ENCODE data around the gene OGG1.

The OGG1 gene

DNA sequence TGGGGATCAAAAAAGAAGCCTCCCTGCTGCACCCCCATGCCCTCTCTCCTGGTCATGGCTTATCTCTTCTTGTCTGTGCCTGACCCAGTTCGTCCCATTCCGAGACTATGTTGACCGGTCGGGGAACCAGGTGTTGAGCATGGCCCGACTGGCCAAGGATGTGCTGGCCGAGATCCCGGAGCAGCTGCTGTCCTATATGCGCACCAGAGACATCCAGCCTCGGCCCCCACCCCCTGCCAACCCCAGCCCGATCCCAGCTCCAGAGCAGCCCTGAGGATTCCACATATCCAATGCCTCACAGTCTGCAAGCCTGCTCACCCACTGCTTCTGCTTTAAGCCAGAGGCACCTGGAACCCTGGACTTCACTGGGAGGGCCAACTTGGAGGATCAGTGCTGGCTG, 20.3 kb upstream of the OGG1 start:
- no peak for DNase-seq

DNA sequence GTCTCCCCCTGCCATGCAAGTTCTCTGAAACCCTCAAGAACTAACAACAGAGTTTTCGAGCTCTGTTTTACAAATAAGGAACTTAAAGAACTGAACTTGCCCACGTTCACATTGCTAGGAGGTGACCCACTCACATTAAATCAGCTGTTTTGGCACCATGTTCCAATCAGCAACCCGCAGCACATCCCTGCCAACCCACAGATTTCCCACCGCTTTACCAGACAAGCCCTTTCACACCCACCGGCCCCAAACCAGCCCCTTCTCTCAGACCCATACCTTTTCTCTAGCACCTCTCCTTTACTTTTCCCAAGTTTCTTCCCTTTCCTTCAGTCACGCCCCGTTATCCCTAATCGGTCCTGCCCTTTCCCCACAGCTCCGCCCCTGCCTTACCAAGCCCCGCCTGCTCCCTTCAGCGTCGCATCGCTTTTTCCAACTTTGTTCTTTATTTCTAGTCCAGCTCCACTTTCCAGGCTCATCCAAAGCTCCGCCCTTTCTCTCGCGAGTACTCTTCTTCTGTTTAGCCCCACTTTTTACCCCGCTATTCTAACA, 19.0 kb upstream of the OGG1 start:
- peak; percentile 74 for DNase-seq

- DNase-seq = peak; percentile 74
Observed at GRCh38 chr3:9731206-9732079, 18.3 kb upstream of the OGG1 start, which contains the start of gene BRPF1. BRPF1 (plus strand) TSS chr3:9731735; CDS start chr3:9734141, 2,406 bp downstream.

GRCh38 chr3:9732080-9732739, 17.5 kb upstream of the OGG1 start:
- DNase-seq = no peak

GRCh38 chr3:9732740-9733115, 17.0 kb upstream of the OGG1 start:
- DNase-seq = no peak

- DNase-seq = no peak
Observed at GRCh38 chr3:9736831-9737230, 12.9 kb upstream of the OGG1 start.

DNA sequence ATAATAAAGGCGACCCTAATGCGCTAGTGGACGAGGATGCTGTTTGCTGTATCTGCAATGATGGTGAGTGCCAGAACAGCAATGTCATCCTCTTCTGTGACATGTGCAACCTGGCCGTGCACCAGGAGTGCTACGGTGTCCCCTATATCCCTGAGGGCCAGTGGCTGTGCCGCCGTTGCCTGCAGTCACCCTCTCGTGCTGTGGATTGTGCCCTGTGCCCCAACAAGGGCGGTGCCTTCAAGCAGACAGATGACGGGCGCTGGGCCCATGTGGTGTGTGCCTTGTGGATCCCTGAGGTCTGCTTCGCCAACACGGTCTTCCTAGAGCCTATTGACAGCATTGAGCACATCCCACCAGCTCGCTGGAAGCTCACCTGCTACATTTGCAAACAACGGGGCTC, 10.6 kb upstream of the OGG1 start:
- no peak for DNase-seq

- DNase-seq = no peak
Observed at GRCh38 chr3:9742560-9742959, 7.2 kb upstream of the OGG1 start.

DNA sequence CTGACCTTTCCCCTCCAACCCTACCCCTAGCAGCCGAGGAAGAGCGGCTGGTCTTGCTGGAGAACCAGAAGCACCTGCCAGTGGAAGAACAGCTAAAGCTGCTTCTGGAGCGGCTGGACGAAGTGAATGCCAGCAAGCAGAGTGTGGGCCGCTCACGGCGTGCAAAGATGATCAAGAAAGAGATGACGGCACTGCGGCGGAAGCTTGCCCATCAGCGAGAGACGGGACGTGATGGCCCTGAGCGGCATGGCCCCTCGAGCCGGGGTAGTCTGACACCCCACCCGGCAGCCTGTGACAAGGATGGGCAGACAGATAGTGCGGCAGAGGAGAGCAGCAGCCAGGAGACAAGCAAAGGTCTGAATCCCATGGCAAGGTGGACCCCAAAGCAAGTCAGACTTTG, 6.2 kb upstream of the OGG1 start:
- DNase-seq = no peak

DNA sequence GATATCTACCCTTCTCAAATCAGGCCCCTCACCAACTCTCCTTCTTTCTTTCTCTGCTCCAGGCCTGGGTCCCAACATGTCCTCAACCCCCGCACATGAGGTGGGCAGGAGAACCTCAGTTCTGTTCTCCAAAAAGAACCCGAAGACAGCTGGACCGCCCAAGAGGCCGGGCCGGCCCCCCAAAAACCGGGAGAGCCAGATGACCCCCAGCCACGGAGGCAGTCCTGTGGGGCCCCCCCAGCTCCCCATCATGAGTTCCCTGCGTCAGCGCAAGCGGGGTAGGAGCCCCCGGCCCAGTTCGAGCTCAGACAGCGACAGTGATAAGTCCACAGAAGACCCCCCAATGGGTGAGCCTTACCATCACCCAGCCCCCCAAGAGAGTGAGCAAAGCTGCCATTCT, 5.6 kb upstream of the OGG1 start:
- no peak for DNase-seq

DNA sequence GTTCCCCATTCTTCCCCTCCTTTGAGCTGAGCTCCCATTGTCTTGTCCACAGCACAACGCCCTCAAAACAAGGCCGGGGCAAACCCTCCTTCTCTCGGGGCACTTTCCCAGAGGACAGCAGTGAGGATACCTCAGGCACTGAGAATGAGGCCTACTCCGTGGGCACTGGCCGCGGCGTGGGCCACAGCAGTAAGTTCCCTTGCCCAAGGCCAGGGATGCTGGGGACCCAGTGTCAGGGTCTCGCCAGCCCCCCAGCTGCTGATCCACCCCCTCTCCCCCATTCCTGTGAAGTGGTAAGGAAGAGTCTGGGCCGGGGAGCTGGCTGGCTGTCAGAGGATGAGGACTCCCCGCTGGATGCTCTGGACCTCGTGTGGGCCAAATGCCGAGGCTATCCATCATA, 4.2 kb upstream of the OGG1 start:
- DNase-seq = no peak

DNA sequence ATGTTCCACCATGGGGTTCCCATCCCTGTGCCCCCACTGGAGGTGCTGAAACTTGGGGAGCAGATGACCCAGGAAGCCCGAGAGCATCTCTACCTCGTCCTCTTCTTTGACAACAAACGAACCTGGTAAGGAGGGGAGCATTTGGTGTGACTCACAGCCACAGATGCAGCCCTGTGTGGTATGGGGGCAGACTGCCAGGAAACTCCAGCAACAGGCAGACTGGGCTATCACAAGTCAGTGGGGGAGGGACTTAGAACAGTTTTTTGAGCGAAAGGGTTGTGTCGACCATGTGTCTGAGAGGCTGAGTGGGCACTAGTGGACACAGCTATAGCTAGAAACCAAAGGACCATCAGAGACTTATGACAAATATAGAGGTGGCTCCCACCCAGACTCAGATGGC, 3.4 kb upstream of the OGG1 start:
- no peak for DNase-seq

GRCh38 chr3:9747267-9747666, 2.5 kb upstream of the OGG1 start:
- DNase-seq = no peak

- DNase-seq = no peak
Observed at GRCh38 chr3:9748031-9748430, 1.7 kb upstream of the OGG1 start.

GRCh38 chr3:9749296-9749644, 482 bp upstream of the OGG1 start:
- DNase-seq = no peak

- no peak for DNase-seq
Observed at GRCh38 chr3:9750556-9751411, 1.0 kb downstream of the OGG1 start.

DNA sequence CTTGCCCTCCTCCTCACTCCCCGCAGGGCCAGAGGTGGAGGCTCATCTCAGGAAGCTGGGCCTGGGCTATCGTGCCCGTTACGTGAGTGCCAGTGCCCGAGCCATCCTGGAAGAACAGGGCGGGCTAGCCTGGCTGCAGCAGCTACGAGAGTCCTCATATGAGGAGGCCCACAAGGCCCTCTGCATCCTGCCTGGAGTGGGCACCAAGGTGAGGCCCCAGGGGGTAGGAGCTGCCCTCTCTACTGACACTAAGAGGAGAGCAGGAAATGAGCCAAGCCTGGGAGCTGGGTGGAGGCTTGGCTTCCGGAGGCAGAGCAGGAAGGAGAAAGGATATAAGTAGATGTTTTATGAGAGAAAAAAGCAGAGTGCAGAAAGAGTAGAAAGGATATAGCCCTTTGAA, 4.9 kb downstream of the OGG1 start:
- no peak for DNase-seq

- DNase-seq = no peak
Observed at GRCh38 chr3:9757427-9757826, 7.7 kb downstream of the OGG1 start.

- DNase-seq = no peak
Observed at GRCh38 chr3:9760779-9761505, 11.2 kb downstream of the OGG1 start.

GRCh38 chr3:9761919-9762318, 12.2 kb downstream of the OGG1 start:
- no peak for DNase-seq

- DNase-seq = no peak
Observed at GRCh38 chr3:9762871-9763270, 13.1 kb downstream of the OGG1 start.

DNA sequence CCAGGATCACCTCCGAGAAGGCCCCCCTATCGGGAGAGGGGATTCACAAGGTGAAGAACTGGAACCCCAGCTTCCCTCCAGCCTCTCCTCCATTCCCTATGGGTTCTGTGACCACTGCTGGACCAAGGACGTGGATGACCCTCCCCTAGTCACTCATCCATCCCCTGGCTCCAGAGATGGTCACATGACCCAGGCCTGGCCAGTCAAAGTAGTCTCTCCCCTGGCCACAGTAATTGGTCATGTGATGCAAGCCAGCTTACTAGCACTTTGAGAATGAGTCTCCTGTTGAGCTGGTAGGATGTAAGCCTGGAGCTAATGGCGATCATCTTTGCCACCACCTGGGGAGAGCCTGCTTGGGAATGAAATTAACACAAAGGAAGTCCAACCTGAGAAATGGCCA, 16.1 kb downstream of the OGG1 start:
- DNase-seq = no peak

GRCh38 chr3:9767418-9767817, 17.7 kb downstream of the OGG1 start:
- no peak for DNase-seq
